GM18870 (cell line): ENCODE measurements around the gene C1orf159.

Experiments
- ATAC-seq: cut with Tn5 transposase; IDR thresholded peaks from one replicate; pipeline ENCODE4 v1.9.1; 2021; ENCODE audit warnings: moderate library complexity; ENCODE audit not compliant: unreplicated experiment

Gene C1orf159

GRCh38 chr1:1040004-1040991, 75.6 kb downstream of the C1orf159 start:
- no peak for ATAC-seq

GRCh38 chr1:1039145-1039910, 76.6 kb downstream of the C1orf159 start:
- no peak for ATAC-seq

GRCh38 chr1:1038694-1039093, 77.2 kb downstream of the C1orf159 start:
- no peak for ATAC-seq

- no peak for ATAC-seq
Measured at GRCh38 chr1:1037366-1038327, 78.2 kb downstream of the C1orf159 start.

- ATAC-seq, result no peak
Measured at GRCh38 chr1:1035291-1035943, 80.5 kb downstream of the C1orf159 start.

GRCh38 chr1:1034439-1034781, 81.5 kb downstream of the C1orf159 start:
- no peak for ATAC-seq

GRCh38 chr1:1033731-1034438, 82.0 kb downstream of the C1orf159 start:
- no peak for ATAC-seq

GRCh38 chr1:1033009-1033587, 82.8 kb downstream of the C1orf159 start:
- peak; percentile 73 for ATAC-seq

- no peak for ATAC-seq
Measured at GRCh38 chr1:1032424-1032823, 83.5 kb downstream of the C1orf159 start.
